Vagina (tissue), 2 donors: Measurements from ENCODE around the gene ADORA1.

ENCODE experiments used
- POLR2A ChIP-seq, 2 donors: fragments of 450-650 bp; IDR thresholded peaks; one replicate each; pipeline ENCODE4 v1.6.1; 2017; ENCODE audit warnings: antibody characterized with exemption in 2 of 2, mild to moderate bottlenecking in 2 of 2, moderate library complexity in 2 of 2
- POLR2AphosphoS5 ChIP-seq, 2 donors: sonication (generic); formaldehyde crosslinking; IDR thresholded peaks; one replicate each; pipeline ENCODE4 v1.9.0; 2017; ENCODE audit warnings: antibody characterized with exemption in 2 of 2, mild to moderate bottlenecking in 2 of 2, low read depth in 1 of 2; ENCODE audit not compliant: insufficient read depth in 1 of 2
- TF ChIP-seq, protein P1 (sequence below), 3 experiments: fragments of 450-650 bp in 2 of 3; fragments of 200-600 bp in 1 of 3; sonication (generic) in 1 of 3; IDR thresholded peaks; one replicate each; pipeline ENCODE4 v1.5.1; 2017 to 2019; ENCODE audit warnings: antibody characterized with exemption in 3 of 3, mild to moderate bottlenecking in 2 of 3, moderate library complexity in 2 of 3

DNA sequence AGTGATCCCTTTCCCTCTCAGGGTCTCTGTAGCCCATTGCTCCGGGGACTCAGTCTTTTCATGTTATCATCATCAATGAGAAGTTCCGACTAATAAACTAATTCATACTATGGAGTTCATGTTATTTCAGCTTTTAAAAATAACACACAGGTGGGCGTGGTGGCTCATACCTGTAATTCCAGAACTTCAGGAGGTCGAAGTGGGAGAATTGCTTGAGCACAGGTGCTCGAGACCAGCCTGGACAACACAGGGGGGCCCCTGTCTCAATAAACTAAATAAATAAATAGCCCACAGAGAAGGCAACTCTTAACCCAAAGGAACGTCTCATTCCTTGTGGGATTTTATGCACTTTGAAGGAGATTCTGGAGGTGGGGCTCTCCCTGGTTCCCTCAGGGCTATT, 33.6 kb downstream of the ADORA1 start:
- TF ChIP-seq, protein P1, sequence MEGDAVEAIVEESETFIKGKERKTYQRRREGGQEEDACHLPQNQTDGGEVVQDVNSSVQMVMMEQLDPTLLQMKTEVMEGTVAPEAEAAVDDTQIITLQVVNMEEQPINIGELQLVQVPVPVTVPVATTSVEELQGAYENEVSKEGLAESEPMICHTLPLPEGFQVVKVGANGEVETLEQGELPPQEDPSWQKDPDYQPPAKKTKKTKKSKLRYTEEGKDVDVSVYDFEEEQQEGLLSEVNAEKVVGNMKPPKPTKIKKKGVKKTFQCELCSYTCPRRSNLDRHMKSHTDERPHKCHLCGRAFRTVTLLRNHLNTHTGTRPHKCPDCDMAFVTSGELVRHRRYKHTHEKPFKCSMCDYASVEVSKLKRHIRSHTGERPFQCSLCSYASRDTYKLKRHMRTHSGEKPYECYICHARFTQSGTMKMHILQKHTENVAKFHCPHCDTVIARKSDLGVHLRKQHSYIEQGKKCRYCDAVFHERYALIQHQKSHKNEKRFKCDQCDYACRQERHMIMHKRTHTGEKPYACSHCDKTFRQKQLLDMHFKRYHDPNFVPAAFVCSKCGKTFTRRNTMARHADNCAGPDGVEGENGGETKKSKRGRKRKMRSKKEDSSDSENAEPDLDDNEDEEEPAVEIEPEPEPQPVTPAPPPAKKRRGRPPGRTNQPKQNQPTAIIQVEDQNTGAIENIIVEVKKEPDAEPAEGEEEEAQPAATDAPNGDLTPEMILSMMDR (IDR thresholded peaks at IDR 0.05) = no peak
- TF ChIP-seq POLR2A (IDR thresholded peaks at IDR 0.05) (no peak), POLR2AphosphoS5 (IDR thresholded peaks at IDR 0.05; ENCODE audit: insufficient read depth in 1 of 2, low read depth in 1 of 2) (no peak)
